ENCODE data around the gene NECTIN4.

Gene NECTIN4

DNA sequence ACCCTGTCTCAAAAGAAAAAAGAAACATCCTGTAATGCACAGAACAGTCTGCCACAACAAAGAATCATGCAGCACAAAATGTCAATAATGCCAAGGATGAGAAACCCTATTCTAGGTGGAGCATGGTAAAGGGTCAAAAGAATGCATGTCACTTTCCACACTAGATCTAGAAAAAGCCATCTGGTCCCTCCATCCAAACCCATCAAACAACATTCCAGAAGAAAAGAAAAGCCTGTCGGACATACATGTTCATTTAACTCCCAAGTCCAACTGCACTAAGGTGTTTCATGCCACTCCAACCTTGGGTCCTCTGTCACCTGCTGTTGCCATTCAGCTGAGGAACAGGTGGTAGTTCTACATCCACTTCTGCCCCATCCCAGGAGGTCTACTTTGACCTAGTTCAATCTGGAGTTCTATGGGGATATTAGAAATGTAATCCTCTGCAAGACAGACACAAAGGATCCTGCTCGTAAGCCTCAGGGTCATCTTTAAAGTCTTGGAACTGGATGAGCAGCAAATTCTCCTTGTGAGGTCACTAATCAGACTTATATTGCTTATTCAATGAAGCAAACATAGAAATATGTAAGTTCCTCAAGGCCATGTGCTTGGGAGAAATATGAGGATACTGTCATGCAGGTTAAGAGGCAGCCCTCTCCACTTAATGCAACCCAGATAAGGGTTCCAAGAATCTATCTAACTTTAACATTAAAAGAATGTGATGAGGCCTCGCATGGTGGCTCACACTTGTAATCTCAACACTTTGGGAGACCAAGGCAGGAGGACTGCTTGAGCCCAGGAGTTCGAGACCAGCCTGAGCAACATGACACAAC lies 39.4 kb upstream of the NECTIN4 start:
- TF ChIP-seq YY1 (IDR thresholded peaks at IDR 0.05; ENCODE audit: low read depth) (no peak), RAD21 (IDR thresholded peaks at IDR 0.05; ENCODE audit: low read depth) (no peak), TAF1 (IDR thresholded peaks at IDR 0.05; ENCODE audit: low read depth) (no peak), NFIC (IDR thresholded peaks at IDR 0.05) (no peak), ZBTB7A (IDR thresholded peaks at IDR 0.05; ENCODE audit: low read depth) (no peak), EP300 (IDR thresholded peaks at IDR 0.05; ENCODE audit: borderline replicate concordance) (no peak), TEAD4 (IDR thresholded peaks at IDR 0.05) (no peak), EGR1 (IDR thresholded peaks at IDR 0.05) (no peak)
- TF ChIP-seq, protein P1, sequence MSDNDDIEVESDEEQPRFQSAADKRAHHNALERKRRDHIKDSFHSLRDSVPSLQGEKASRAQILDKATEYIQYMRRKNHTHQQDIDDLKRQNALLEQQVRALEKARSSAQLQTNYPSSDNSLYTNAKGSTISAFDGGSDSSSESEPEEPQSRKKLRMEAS (IDR thresholded peaks at IDR 0.05) = no peak
- TF ChIP-seq, protein P2, sequence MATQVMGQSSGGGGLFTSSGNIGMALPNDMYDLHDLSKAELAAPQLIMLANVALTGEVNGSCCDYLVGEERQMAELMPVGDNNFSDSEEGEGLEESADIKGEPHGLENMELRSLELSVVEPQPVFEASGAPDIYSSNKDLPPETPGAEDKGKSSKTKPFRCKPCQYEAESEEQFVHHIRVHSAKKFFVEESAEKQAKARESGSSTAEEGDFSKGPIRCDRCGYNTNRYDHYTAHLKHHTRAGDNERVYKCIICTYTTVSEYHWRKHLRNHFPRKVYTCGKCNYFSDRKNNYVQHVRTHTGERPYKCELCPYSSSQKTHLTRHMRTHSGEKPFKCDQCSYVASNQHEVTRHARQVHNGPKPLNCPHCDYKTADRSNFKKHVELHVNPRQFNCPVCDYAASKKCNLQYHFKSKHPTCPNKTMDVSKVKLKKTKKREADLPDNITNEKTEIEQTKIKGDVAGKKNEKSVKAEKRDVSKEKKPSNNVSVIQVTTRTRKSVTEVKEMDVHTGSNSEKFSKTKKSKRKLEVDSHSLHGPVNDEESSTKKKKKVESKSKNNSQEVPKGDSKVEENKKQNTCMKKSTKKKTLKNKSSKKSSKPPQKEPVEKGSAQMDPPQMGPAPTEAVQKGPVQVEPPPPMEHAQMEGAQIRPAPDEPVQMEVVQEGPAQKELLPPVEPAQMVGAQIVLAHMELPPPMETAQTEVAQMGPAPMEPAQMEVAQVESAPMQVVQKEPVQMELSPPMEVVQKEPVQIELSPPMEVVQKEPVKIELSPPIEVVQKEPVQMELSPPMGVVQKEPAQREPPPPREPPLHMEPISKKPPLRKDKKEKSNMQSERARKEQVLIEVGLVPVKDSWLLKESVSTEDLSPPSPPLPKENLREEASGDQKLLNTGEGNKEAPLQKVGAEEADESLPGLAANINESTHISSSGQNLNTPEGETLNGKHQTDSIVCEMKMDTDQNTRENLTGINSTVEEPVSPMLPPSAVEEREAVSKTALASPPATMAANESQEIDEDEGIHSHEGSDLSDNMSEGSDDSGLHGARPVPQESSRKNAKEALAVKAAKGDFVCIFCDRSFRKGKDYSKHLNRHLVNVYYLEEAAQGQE (IDR thresholded peaks at IDR 0.05; ENCODE audit: low read depth) = no peak
- TF ChIP-seq, protein P3, sequence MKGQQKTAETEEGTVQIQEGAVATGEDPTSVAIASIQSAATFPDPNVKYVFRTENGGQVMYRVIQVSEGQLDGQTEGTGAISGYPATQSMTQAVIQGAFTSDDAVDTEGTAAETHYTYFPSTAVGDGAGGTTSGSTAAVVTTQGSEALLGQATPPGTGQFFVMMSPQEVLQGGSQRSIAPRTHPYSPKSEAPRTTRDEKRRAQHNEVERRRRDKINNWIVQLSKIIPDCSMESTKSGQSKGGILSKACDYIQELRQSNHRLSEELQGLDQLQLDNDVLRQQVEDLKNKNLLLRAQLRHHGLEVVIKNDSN (IDR thresholded peaks at IDR 0.05) = no peak

DNA sequence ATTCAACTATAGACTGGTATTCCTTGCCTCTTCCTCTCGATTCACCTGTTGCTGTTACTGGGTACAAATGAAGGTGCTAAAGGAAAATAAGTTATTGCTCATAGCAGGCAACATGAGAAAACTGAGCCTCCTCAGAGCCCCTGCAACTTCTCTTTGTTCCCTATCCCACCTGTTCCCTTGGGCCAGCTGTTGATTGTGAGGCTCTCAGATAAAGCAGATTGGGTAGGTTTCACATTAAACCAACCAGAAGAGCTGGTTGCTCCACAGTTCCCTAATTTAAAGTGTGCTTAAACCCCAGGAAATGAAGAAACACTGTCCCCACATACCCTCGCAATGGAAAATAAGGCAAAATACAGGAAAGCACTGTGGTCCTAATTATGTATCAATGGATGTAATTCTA lies 38.3 kb upstream of the NECTIN4 start:
- TF ChIP-seq, protein P2 (IDR thresholded peaks at IDR 0.05; ENCODE audit: low read depth) = no peak
- TF ChIP-seq NFIC (IDR thresholded peaks at IDR 0.05) (no peak), ZBTB7A (IDR thresholded peaks at IDR 0.05; ENCODE audit: low read depth) (no peak), EP300 (IDR thresholded peaks at IDR 0.05; ENCODE audit: borderline replicate concordance) (no peak)

DNA sequence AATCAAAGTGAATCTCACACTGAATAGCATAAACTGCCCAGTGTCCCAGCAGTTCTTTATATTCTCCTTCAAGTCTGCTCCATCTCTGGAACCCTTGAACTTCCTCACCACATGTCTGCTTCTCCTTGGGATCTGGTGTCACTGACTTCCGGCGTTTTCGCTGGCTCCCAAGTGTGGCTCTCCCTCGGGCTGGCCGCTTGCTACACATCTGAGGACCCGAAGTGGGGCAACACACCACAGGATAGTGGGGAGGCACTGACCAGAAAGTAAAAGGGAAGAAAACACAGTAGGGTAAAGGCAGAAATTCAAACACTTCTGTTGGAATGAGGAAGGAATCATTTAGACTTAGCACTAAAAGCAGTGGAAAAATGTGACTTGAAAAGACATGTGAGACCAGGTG lies 33.6 kb upstream of the NECTIN4 start:
- TF ChIP-seq, protein P3 (IDR thresholded peaks at IDR 0.05) = no peak
- TF ChIP-seq RAD21 (IDR thresholded peaks at IDR 0.05; ENCODE audit: low read depth) (no peak), EP300 (IDR thresholded peaks at IDR 0.05; ENCODE audit: borderline replicate concordance) (no peak), YY1 (IDR thresholded peaks at IDR 0.05; ENCODE audit: low read depth) (no peak)
- TF ChIP-seq, protein P2 (IDR thresholded peaks at IDR 0.05; ENCODE audit: low read depth) = no peak

DNA sequence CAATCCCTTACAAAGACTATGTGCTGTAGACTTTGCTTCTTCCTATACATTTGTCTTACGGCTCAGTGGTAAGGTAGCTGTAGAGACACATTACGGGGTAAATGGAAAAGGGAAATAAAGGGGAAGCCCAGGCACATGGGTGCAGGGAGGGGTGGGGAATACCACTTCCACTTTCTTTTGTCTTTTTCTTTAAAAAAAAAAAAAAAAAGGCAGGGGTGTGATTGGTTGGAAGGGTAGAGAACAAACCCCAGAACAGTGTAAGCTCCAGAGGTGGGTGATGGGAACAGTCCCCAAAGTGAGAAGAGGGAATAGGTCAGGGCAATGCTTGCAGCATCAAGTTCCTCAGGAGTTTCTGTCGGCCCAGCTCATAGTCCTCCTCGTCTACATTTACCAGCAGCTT lies 32.5 kb upstream of the NECTIN4 start:
- TF ChIP-seq, protein P1 (IDR thresholded peaks at IDR 0.05) = no peak
- TF ChIP-seq TAF1 (IDR thresholded peaks at IDR 0.05; ENCODE audit: low read depth) (no peak), TCF12 (IDR thresholded peaks at IDR 0.05; ENCODE audit: low read depth) (no peak), ZBTB7A (IDR thresholded peaks at IDR 0.05; ENCODE audit: low read depth) (no peak)

DNA sequence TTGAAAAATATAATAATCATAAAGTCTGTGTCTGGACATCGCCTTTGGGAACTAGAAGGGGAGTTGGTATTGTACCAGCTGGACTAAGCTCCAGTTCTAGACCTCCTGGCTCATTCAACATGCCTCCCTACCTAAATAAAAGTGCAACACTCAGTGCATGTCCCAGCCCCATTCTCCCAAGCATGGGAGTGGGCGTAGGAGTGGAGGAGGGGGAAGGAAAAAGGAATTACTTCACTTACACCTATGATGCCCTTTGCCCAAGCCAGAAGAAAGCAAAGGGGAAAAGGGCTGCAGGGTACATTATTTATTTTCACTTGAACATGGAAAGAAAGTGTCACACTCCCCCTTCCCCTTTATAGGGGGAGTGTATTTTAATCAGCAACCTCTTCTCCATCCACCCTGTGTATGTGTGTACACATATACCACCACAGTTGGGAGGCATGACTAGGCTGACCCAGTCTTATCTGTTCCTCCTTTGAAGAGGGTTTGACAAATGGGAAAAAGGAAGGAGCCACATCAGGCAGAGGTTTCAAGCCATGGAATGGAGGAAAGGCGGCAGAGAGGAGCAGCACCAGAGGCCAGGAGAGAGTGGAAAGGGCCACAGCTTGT lies 31.8 kb upstream of the NECTIN4 start:
- TF ChIP-seq TCF12 (IDR thresholded peaks at IDR 0.05; ENCODE audit: low read depth) = no peak
- no peak for TF ChIP-seq TEAD4 (IDR thresholded peaks at IDR 0.05)
- TF ChIP-seq CREB1 (IDR thresholded peaks at IDR 0.05; ENCODE audit: low read depth) = no peak
- no peak for TF ChIP-seq EGR1 (IDR thresholded peaks at IDR 0.05)
- TF ChIP-seq, protein P2 (IDR thresholded peaks at IDR 0.05; ENCODE audit: low read depth) = no peak
- no peak for TF ChIP-seq RAD21 (IDR thresholded peaks at IDR 0.05; ENCODE audit: low read depth)
- TF ChIP-seq FOXM1 (IDR thresholded peaks at IDR 0.05; ENCODE audit: borderline replicate concordance, low read depth) = no peak
- no peak for TF ChIP-seq TAF1 (IDR thresholded peaks at IDR 0.05; ENCODE audit: low read depth)
- TF ChIP-seq, protein P1 (IDR thresholded peaks at IDR 0.05) = no peak
- no peak for TF ChIP-seq YY1 (IDR thresholded peaks at IDR 0.05; ENCODE audit: low read depth)
- no peak for TF ChIP-seq CEBPB (IDR thresholded peaks at IDR 0.05)
